ENCODE data around the gene KRTAP9-7.

DNA sequence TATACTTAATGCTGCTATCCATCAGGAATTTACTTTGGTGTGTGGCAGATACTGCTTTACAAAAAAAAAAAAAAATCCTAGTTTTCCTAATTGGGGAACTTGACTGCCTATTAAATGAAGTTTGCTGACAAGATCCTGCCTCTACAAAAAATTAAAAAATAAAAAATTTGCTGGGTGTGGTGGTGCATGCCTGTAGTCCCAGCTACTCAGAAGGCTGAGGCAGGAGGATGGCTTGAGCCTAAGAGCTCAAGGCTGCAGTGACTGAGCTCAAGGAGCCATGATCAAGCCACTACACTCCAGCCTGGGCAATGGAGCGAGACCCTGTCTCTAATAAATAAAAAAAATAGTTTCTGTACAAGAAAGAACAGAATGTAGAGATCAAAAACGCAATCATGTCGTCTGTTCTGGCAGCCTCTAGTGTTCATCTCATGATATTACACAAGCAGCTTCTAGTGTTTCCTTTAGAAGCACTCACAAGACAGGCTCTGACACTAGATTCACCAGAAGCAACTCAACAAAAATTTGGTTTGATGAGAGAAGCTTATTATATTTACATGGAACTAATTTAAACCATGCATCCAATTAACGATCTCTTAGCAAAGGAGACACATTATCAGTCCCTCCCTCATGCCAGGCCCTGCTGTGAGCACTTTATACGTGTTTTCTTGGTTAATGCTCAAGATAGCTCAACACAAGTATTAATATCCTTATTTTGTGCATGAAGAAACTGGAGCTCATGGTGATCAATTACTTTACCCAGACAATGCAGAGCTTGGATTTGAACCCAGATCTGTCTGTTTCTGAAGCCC is 46.8 kb downstream of the KRTAP9-7 start:
- peak; percentile 70 for TF ChIP-seq RAD21 (IDR thresholded peaks at IDR 0.05; ENCODE audit: insufficient read depth, low read depth, low read length)
- TF ChIP-seq, protein P1, sequence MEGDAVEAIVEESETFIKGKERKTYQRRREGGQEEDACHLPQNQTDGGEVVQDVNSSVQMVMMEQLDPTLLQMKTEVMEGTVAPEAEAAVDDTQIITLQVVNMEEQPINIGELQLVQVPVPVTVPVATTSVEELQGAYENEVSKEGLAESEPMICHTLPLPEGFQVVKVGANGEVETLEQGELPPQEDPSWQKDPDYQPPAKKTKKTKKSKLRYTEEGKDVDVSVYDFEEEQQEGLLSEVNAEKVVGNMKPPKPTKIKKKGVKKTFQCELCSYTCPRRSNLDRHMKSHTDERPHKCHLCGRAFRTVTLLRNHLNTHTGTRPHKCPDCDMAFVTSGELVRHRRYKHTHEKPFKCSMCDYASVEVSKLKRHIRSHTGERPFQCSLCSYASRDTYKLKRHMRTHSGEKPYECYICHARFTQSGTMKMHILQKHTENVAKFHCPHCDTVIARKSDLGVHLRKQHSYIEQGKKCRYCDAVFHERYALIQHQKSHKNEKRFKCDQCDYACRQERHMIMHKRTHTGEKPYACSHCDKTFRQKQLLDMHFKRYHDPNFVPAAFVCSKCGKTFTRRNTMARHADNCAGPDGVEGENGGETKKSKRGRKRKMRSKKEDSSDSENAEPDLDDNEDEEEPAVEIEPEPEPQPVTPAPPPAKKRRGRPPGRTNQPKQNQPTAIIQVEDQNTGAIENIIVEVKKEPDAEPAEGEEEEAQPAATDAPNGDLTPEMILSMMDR (IDR thresholded peaks at IDR 0.05 in 2 of 3, conservative IDR thresholded peaks at IDR 0.05 in 1 of 3; ENCODE audit: control insufficient read depth in 2 of 3, extremely low read depth in 1 of 3, insufficient read depth in 1 of 3, low read depth in 3 of 3, low read length in 3 of 3) = peak; percentile 64 to 80 (median 74)
- no peak for TF ChIP-seq POLR2A (IDR thresholded peaks at IDR 0.05; ENCODE audit: low read depth, low read length)

Measured in GM12878 (cell line).